Hepatocyte (in vitro differentiated cells): ENCODE results near the gene UBE2L6. TPM values are rescaled to one million over a fixed set of nuclear protein-coding genes. Genes with fewer than 3 reads are reported as not detected.

Source experiments
- DNase-seq: peaks from one replicate; pipeline ENCODE4 v3.0.0-alpha.2; 2016; ENCODE audit warnings: low spot score
- H2AFZ ChIP-seq: fragments of 200-600 bp; sonication (generic); 2 replicates; pipeline ENCODE4 v1.6.0; 2016; ENCODE audit warnings: antibody characterized with exemption, mild to moderate bottlenecking
- H3K27ac ChIP-seq: fragments of 200-600 bp; sonication (generic); 2 replicates; pipeline ENCODE4 v1.5.1; 2016; ENCODE audit warnings: mild to moderate bottlenecking
- H3K27me3 ChIP-seq: fragments of 200-600 bp; sonication (generic); 2 replicates; pipeline ENCODE4 v1.6.1; 2016
- H3K36me3 ChIP-seq: fragments of 200-600 bp; sonication (generic); replicated peaks from 2 replicates; pipeline ENCODE4 v1.5.1; 2016; ENCODE audit warnings: low read depth; ENCODE audit not compliant: insufficient read depth
- H3K4me1 ChIP-seq: fragments of 200-600 bp; sonication (generic); 2 replicates; pipeline ENCODE4 v1.5.1; 2016; ENCODE audit warnings: mild to moderate bottlenecking, moderate library complexity; ENCODE audit not compliant: insufficient read depth
- H3K4me2 ChIP-seq: fragments of 200-600 bp; sonication (generic); 2 replicates; pipeline ENCODE4 v1.6.0; 2016
- H3K4me3 ChIP-seq: fragments of 200-600 bp; sonication (generic); 2 replicates; pipeline ENCODE4 v1.5.1; 2016; ENCODE audit warnings: mild to moderate bottlenecking
- H3K79me2 ChIP-seq: fragments of 200-600 bp; sonication (generic); 2 replicates; pipeline ENCODE4 v1.6.0; 2017; ENCODE audit warnings: mild to moderate bottlenecking
- H3K9me2 ChIP-seq: fragments of 200-600 bp; sonication (generic); replicated peaks from 2 replicates; pipeline ENCODE4 v1.6.0; 2017; ENCODE audit warnings: mild to moderate bottlenecking; ENCODE audit not compliant: insufficient read depth
- H3K9me3 ChIP-seq: fragments of 200-600 bp; sonication (generic); 2 replicates; pipeline ENCODE4 v1.5.1; 2016; ENCODE audit warnings: low read depth, mild to moderate bottlenecking
- H4K20me1 ChIP-seq: fragments of 200-600 bp; sonication (generic); 2 replicates; pipeline ENCODE4 v1.6.0; 2016; ENCODE audit warnings: mild to moderate bottlenecking; ENCODE audit not compliant: insufficient read depth, poor library complexity, severe bottlenecking
- CTCF ChIP-seq: fragments of 200-600 bp; sonication (generic); IDR thresholded peaks from 2 replicates; pipeline ENCODE4 v1.5.1; 2016; ENCODE audit warnings: antibody characterized with exemption, mild to moderate bottlenecking; ENCODE audit not compliant: poor library complexity
- EZH2 ChIP-seq: fragments of 200-600 bp; sonication (generic); IDR thresholded peaks from 2 replicates; pipeline ENCODE4 v1.6.1; 2016; ENCODE audit warnings: antibody characterized with exemption, mild to moderate bottlenecking, borderline replicate concordance
- EZH2phosphoT487 ChIP-seq: fragments of 200-600 bp; sonication (generic); IDR thresholded peaks from one replicate; pipeline ENCODE4 v1.6.1; 2018; ENCODE audit warnings: antibody characterized with exemption, mild to moderate bottlenecking, low read depth, moderate library complexity; ENCODE audit not compliant: unreplicated experiment, severe bottlenecking
- WGBS: methylation state at CpG from one replicate; pipeline ENCODE4 v1.1.6; 2016; ENCODE audit warnings: low lambda C conversion rate; ENCODE audit errors: missing lambda C conversion rate; 5-methylcytosine and 5-hydroxymethylcytosine counted together
- polyA plus RNA-seq: library from polyadenylated mRNA; unstranded; fragments of >200 nt; fragmentation: Nextera tagmentation; extraction: Ambion mirVana; gene quantifications from 2 replicates; pipeline ENCODE4 v1.2.1, GENCODE V29; 2016
- total RNA-seq: library from RNA; depleted of rRNA; stranded (reverse); fragments of >200 nt; gene quantifications from 2 replicates; pipeline ENCODE4 v1.2.3, GENCODE V29; 2014

Gene UBE2L6
- total and polyA plus RNA-seq, 2 experiments from 2014 or later: 45.7 to 113 TPM

DNA sequence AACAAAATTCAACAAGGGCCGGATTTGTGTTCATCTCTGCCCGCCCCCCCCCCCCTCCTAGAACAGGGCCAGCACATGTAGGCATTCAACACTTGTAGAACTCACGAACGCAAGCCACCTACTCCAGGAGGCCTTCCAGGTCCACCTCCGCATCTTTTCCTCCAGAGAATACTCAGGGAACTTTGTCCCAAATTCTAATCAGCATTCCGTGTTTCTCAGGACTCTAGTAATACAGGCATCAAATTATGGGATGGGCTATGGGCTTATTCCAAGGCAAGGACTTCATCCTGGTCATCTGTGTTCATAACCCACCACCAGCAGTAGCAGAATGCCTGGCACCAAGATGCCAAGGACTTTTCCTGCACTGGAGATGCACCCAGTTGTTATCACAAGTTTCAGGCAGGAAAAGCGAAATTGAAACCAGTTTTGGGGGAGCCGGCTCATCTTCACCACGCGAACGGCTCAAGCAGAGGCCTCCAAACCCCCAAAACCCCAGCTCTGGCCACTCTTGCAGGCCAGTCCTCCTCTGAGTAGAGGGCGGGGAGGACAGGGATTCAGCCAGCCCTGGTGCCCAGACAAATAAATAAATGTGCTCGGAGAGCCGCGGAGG, 462 bp downstream of the UBE2L6 start:
- H3K9me3 ChIP-seq: no peaks in the 10 kb centered on the region

GRCh38 chr11:57566005-57566904, 1.2 kb downstream of the UBE2L6 start:
- peak; percentile 59 for DNase-seq
- 72% methylated on average over 4 of the region's 4 CpGs for WGBS

More for the DNA sequence above, 462 bp downstream of the UBE2L6 start:
- Histone ChIP-seq H3K79me2 (peaks cover 33% of the 10 kb centered on the region), H3K4me1 (peaks cover 3% of the 10 kb centered on the region), H3K36me3 (no peaks in the 10 kb centered on the region), H2AFZ (peak overlapping the region; percentile 99), H4K20me1 (no peaks in the 10 kb centered on the region), H3K9me2 (no peaks in the 10 kb centered on the region), H3K27me3 (no peaks in the 10 kb centered on the region), H3K4me2 (peak overlapping the region; percentile 94), H3K27ac (peak overlapping the region; percentile 76), H3K4me3 (peak overlapping the region; percentile 91)
- DNase-seq: no peak
- 40% methylated on average over 15 of the region's 15 CpGs for WGBS
- TF ChIP-seq EZH2phosphoT487 (no peak), CTCF (no peak), EZH2 (no peak)

DNA sequence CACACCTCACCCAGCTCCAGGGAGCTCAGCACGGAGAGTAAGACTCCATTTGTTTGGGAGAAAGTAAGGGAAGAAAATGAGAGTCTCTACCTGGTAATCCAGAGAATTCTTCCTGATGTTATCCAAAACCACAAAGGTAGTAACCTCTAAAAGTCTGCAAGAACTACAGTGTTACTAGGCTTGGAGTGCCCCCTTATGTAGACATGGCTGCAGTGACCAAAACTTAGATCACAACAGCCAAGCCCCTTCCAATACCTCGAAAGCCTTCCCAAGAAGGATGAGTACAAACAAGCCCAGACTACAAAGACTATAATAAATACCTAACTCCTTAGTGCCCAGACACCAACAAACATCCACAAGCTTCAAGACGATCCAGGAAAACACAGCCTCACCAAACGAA, 4.9 kb downstream of the UBE2L6 start:
- Histone ChIP-seq H3K9me2 (no peaks in the 10 kb centered on the region), H3K4me3 (no peak overlapping the region)
- 45% methylated on average over 4 of the region's 4 CpGs for WGBS

More at GRCh38 chr11:57566005-57566904, 1.2 kb downstream of the UBE2L6 start:
- Histone ChIP-seq H3K9me2 (no peaks in the 10 kb centered on the region), H3K9me3 (no peaks in the 10 kb centered on the region), H4K20me1 (no peaks in the 10 kb centered on the region), H3K4me2 (peak overlapping the region; percentile 94), H3K4me1 (peaks cover 3% of the 10 kb centered on the region), H3K79me2 (peaks cover 33% of the 10 kb centered on the region), H3K36me3 (no peaks in the 10 kb centered on the region), H2AFZ (peak overlapping the region; percentile 37), H3K4me3 (no peak overlapping the region), H3K27me3 (no peaks in the 10 kb centered on the region), H3K27ac (peak overlapping the region; percentile 76)
- no peak for TF ChIP-seq EZH2

More for the DNA sequence above, 4.9 kb downstream of the UBE2L6 start:
- TF ChIP-seq EZH2phosphoT487 (no peak), EZH2 (no peak), CTCF (no peak)
- Histone ChIP-seq H3K27ac (no peak overlapping the region), H3K9me3 (no peaks in the 10 kb centered on the region), H3K4me2 (no peak overlapping the region), H4K20me1 (no peaks in the 10 kb centered on the region), H3K4me1 (no peaks in the 10 kb centered on the region), H3K36me3 (no peaks in the 10 kb centered on the region), H3K27me3 (no peaks in the 10 kb centered on the region), H3K79me2 (peaks cover 33% of the 10 kb centered on the region), H2AFZ (no peak overlapping the region)
- no peak for DNase-seq
